Right lobe of liver (tissue), 4 donors: Measurements from ENCODE around the gene RBM33.

Experiments used
- POLR2A ChIP-seq: fragments of 450-650 bp; IDR thresholded peaks from one replicate; pipeline ENCODE4 v1.6.1; 2017; ENCODE audit warnings: antibody characterized with exemption, mild to moderate bottlenecking
- TF ChIP-seq, protein P1 (sequence below), 4 donors: fragments of 200-600 bp in 3 of 4; fragments of 450-650 bp in 1 of 4; IDR thresholded peaks; one replicate each; pipeline versions ENCODE4 v1.5.1 to v1.8.0; 2016 to 2022; ENCODE audit warnings: antibody characterized with exemption in 4 of 4, mild to moderate bottlenecking in 2 of 4
- donor health status: DM: no; HTN: no; CAD: no.
- donor health status: DM: no; HTN: no; CAD: no.
- donor health status: DM: no; HTN: yes; CAD: no.

DNA sequence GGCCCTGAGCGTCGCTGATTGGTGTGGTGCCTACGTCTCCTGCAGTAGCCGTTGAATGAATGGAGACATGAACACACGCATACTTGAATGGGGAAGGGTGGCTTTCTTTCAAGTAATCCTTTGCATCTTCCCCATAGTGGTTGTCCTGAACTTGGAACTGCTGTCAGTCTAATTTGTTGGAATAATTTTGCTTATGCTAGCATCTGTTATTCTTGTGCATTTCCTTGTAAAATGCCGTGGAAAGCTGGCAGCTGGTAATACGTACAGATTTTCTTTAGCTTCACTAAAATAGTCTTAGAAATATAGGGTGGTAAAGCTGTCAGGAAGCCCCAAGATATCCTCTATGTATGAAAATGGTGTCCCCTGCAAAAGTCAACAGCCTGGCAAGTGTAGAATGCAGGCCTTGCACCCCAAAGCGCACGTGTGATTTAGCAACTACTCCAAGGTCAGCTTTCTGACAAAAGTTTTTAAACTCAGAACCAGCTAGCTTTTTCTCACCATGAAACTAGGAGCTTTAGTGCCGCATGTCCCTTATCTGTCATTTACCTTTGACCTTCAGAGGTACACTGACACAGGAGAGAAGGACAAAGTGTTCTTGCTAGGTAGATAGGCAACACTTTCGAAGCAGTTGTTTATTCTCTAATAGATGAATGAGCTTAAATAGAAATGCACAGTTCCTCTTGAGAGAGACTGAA is 70.8 kb downstream of the RBM33 start:
- TF ChIP-seq, protein P1, sequence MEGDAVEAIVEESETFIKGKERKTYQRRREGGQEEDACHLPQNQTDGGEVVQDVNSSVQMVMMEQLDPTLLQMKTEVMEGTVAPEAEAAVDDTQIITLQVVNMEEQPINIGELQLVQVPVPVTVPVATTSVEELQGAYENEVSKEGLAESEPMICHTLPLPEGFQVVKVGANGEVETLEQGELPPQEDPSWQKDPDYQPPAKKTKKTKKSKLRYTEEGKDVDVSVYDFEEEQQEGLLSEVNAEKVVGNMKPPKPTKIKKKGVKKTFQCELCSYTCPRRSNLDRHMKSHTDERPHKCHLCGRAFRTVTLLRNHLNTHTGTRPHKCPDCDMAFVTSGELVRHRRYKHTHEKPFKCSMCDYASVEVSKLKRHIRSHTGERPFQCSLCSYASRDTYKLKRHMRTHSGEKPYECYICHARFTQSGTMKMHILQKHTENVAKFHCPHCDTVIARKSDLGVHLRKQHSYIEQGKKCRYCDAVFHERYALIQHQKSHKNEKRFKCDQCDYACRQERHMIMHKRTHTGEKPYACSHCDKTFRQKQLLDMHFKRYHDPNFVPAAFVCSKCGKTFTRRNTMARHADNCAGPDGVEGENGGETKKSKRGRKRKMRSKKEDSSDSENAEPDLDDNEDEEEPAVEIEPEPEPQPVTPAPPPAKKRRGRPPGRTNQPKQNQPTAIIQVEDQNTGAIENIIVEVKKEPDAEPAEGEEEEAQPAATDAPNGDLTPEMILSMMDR (IDR thresholded peaks at IDR 0.05), result no peak
- no peak for TF ChIP-seq POLR2A
